Naive thymus-derived CD8-positive, alpha-beta T cell (primary cell): ENCODE data around the gene IGFBP2. TPM values are rescaled to one million over a fixed set of nuclear protein-coding genes. Genes with fewer than 3 reads are reported as not detected.

Experiments used
- ATAC-seq, 2 donors: fragments of 150-1000 bp; cut with Tn5 transposase in 1 of 2; sonication (Bioruptor Pico), chemical (Tn5 transposase) in 1 of 2; 1 replicate in 1 of 2; 2 replicates in 1 of 2; pipeline ENCODE4 v1.10.0; 2021; ENCODE audit warnings: mild to moderate bottlenecking in 2 of 2, moderate library complexity in 2 of 2
- POLR2A ChIA-PET: fragments of 350-600 bp; sonication (Branson Sonifier 250); formaldehyde crosslinking; loops from one replicate; lab custom pipeline; 2021; ENCODE audit warnings: antibody characterized with exemption; lab: Charles Lee
- DNase-seq, 10 donors: peaks; one replicate each; pipeline versions ENCODE4 v3.0.0 to v3.0.0-alpha.2; 2020 to 2022
- H3K27ac Mint-ChIP-seq, 10 donors: one replicate each; pipeline ENCODE4 v1.8.0; 2020 to 2022; ENCODE audit warnings: mild to moderate bottlenecking in 10 of 10, mixed read lengths in 10 of 10, moderate library complexity in 4 of 10, inconsistent platforms in 1 of 10
- H3K27me3 Mint-ChIP-seq, 5 donors: one replicate each; pipeline ENCODE4 v1.8.0; 2021 to 2022; ENCODE audit warnings: mixed read lengths in 5 of 5
- H3K36me3 Mint-ChIP-seq, 3 donors: one replicate each; pipeline ENCODE4 v1.8.0; 2020 to 2022; ENCODE audit warnings: mixed read lengths in 3 of 3, mild to moderate bottlenecking in 2 of 3, inconsistent platforms in 1 of 3
- H3K4me1 Mint-ChIP-seq, 4 donors: one replicate each; pipeline ENCODE4 v1.8.0; 2021 to 2022; ENCODE audit warnings: mixed read lengths in 4 of 4
- H3K4me3 Mint-ChIP-seq, 10 donors: one replicate each; pipeline ENCODE4 v1.8.0; 2020 to 2022; ENCODE audit warnings: mild to moderate bottlenecking in 10 of 10, mixed read lengths in 10 of 10, moderate library complexity in 6 of 10, inconsistent platforms in 1 of 10
- H3K9me3 Mint-ChIP-seq, 9 donors: one replicate each; pipeline ENCODE4 v1.8.0; 2020 to 2022; ENCODE audit warnings: mixed read lengths in 9 of 9, mild to moderate bottlenecking in 3 of 9, inconsistent platforms in 1 of 9, moderate library complexity in 1 of 9
- polyA plus RNA-seq, 3 donors: library from polyadenylated mRNA; unstranded; fragments of 300-500 nt; fragmentation: Illumina TruSeq; gene quantifications; one replicate each; pipeline ENCODE4 v1.2.3, GENCODE V29; 2021
- total RNA-seq, 8 experiments: library from RNA in 2 of 8; stranded (reverse) in 2 of 8; gene quantifications; one replicate each; pipeline ENCODE4 v1.2.3 and lab custom pipeline; 2021 to 2026

The IGFBP2 gene
- total and polyA plus RNA-seq, 5 experiments from 2014 or later = 0.15 to 0.48 TPM; not detected in 3

GRCh38 chr2:216651351-216651881 lies 18.2 kb downstream of the IGFBP2 start:
- H3K4me1 Mint-ChIP-seq = peaks cover 0 to 2% (median under 1%) of the 10 kb centered on the region in 4 donors
- peaks cover 0 to 5% (median 0%) of the 10 kb centered on the region in 5 donors for H3K27me3 Mint-ChIP-seq
- no peaks in the 10 kb centered on the region for H3K36me3 Mint-ChIP-seq
- DNase-seq (no peak), ATAC-seq (no peak)
- H3K4me3 Mint-ChIP-seq = no peak overlapping the region
- H3K9me3 Mint-ChIP-seq = no peaks in the 10 kb centered on the region
- POLR2A ChIA-PET = no interaction called here
- no peak overlapping the region for H3K27ac Mint-ChIP-seq

DNA sequence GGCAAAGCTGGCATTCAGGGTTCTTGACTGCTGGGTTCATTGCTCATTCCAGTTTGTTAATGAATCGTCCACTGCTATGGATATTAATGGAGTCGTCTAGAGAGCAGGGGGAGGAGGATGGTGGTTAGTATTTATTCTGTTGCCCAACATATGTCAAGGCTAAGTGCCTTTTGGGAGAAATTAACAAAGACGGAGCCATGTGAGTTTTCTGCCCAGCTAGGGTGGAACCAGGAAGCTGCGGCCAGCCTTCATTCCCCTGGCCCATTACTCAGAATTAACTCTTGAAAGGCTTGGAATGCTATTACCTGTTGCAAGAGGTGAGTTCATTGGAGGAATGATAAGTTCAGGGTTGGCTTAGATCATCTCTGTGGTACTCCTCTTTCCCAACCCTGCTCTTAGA lies 19.3 kb downstream of the IGFBP2 start:
- no peak for DNase-seq
- no peak for ATAC-seq
- POLR2A ChIA-PET = no interaction called here
- H3K27ac Mint-ChIP-seq = no peak overlapping the region
- no peak overlapping the region for H3K4me3 Mint-ChIP-seq
- no peaks in the 10 kb centered on the region for H3K36me3 Mint-ChIP-seq
- peaks cover 0 to 2% (median under 1%) of the 10 kb centered on the region in 4 donors for H3K4me1 Mint-ChIP-seq
- H3K9me3 Mint-ChIP-seq = no peaks in the 10 kb centered on the region
- H3K27me3 Mint-ChIP-seq = peaks cover 0 to 4% (median 0%) of the 10 kb centered on the region in 5 donors

GRCh38 chr2:216653093-216653799 lies 20.0 kb downstream of the IGFBP2 start:
- Mint-ChIP-seq H3K4me3 (no peak overlapping the region), H3K4me1 (peaks cover 0 to 2% (median under 1%) of the 10 kb centered on the region in 4 donors), H3K27ac (no peak overlapping the region), H3K9me3 (no peaks in the 10 kb centered on the region), H3K36me3 (no peaks in the 10 kb centered on the region), H3K27me3 (peaks cover 0 to 7% (median 0%) of the 10 kb centered on the region in 5 donors)
- no peak for ATAC-seq
- DNase-seq = no peak
- POLR2A ChIA-PET = no interaction called here

GRCh38 chr2:216653931-216654365 lies 20.7 kb downstream of the IGFBP2 start:
- Mint-ChIP-seq H3K4me1 (peaks cover 0 to 2% (median under 1%) of the 10 kb centered on the region in 4 donors), H3K27ac (no peak overlapping the region), H3K4me3 (no peak overlapping the region), H3K36me3 (no peaks in the 10 kb centered on the region), H3K9me3 (no peaks in the 10 kb centered on the region), H3K27me3 (peaks cover 0 to 7% (median 0%) of the 10 kb centered on the region in 5 donors)
- POLR2A ChIA-PET = no interaction called here
- no peak for ATAC-seq
- no peak for DNase-seq

GRCh38 chr2:216654528-216655052 lies 21.4 kb downstream of the IGFBP2 start:
- no peak for ATAC-seq
- Mint-ChIP-seq H3K27ac (no peak overlapping the region), H3K27me3 (peaks cover 0 to 7% (median 0%) of the 10 kb centered on the region in 5 donors), H3K4me1 (peaks cover 0 to 2% (median under 1%) of the 10 kb centered on the region in 4 donors), H3K36me3 (no peaks in the 10 kb centered on the region), H3K9me3 (no peaks in the 10 kb centered on the region), H3K4me3 (no peak overlapping the region)
- no peak for DNase-seq
- POLR2A ChIA-PET = no interaction called here

- DNase-seq = no peak
- ATAC-seq = no peak
- no peaks in the 10 kb centered on the region for H3K36me3 Mint-ChIP-seq
- H3K4me1 Mint-ChIP-seq = peaks cover 0 to 2% (median under 1%) of the 10 kb centered on the region in 4 donors
- POLR2A ChIA-PET = no interaction called here
- no peak overlapping the region for H3K4me3 Mint-ChIP-seq
- peaks cover 0 to 4% (median 0%) of the 10 kb centered on the region in 5 donors for H3K27me3 Mint-ChIP-seq
- H3K27ac Mint-ChIP-seq = no peak overlapping the region
- H3K9me3 Mint-ChIP-seq = no peaks in the 10 kb centered on the region
These were observed 24.1 kb downstream of the IGFBP2 start for GRCh38 chr2:216657086-216657855.

DNA sequence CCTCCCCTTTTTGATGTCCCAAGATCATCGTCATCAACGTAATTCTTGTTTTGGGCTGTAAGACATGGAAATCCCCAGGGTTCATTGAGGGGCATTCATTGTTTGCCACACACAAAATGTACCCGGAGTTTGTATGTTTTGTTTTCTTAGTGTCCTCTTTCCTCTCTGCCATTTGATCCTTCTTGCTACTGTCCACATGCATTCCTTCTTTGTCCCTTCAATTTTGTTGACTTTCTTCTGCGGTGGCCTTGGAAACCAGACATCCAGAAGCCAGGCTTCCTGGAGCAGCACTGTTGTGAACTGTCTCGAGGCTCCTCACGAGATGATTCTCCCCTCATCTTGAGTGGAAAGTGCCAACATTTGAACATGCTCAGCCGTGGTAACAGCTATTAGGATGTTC lies 24.8 kb downstream of the IGFBP2 start:
- H3K27ac Mint-ChIP-seq = no peak overlapping the region
- no peak for DNase-seq
- H3K27me3 Mint-ChIP-seq = peaks cover 0 to 3% (median 0%) of the 10 kb centered on the region in 5 donors
- H3K36me3 Mint-ChIP-seq = no peaks in the 10 kb centered on the region
- ATAC-seq = no peak
- H3K4me1 Mint-ChIP-seq = peaks cover 0 to 2% (median under 1%) of the 10 kb centered on the region in 4 donors
- no peak overlapping the region for H3K4me3 Mint-ChIP-seq
- POLR2A ChIA-PET = no interaction called here
- no peaks in the 10 kb centered on the region for H3K9me3 Mint-ChIP-seq

DNA sequence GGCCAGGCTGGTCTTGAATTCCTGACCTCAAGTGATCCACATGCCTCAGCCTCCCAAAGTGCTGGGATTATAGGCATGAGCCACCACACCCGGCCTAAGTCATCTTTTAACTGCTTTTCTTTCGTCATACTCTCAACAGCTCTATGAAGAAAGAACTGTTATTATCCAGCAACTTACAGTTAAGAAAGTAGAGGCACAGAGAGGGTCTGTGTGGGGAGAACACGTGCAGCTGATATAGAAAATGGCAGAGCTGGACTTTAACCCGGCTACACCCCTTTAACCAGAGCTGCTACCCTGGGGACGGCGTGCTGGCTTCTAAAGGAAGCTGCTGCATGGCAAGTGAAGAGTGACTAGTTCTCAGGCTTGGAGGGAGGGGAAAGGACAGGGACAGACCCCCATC lies 25.5 kb downstream of the IGFBP2 start:
- H3K27ac Mint-ChIP-seq = no peak overlapping the region
- H3K36me3 Mint-ChIP-seq = no peaks in the 10 kb centered on the region
- H3K27me3 Mint-ChIP-seq = peaks cover 0 to 3% (median 0%) of the 10 kb centered on the region in 5 donors
- no peak for DNase-seq
- peaks cover 0 to 2% (median under 1%) of the 10 kb centered on the region in 4 donors for H3K4me1 Mint-ChIP-seq
- H3K4me3 Mint-ChIP-seq = no peak overlapping the region
- H3K9me3 Mint-ChIP-seq = no peaks in the 10 kb centered on the region
- POLR2A ChIA-PET = no interaction called here
- ATAC-seq = no peak

DNA sequence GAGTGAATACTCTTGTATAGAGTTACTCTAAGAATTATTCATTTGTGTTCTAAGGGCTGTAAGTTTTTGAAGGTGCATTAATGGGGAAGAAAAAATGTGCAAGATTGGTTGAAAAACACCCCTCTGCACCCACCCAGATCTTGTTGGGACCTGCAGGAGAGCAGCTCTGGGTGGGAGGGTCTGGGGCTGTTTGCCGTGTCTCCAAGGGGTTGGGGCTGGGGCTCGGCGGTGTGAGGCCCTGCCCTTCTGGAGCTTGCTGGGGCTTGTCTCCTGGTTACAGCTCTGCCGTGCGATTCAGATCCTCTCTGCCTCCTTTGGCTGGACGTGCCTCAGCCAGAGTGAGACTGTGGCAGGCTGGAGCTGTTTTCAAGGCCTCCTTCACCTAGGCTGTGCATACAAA lies 26.1 kb downstream of the IGFBP2 start:
- no peak for ATAC-seq
- Mint-ChIP-seq H3K27ac (no peak overlapping the region), H3K9me3 (no peaks in the 10 kb centered on the region), H3K4me3 (no peak overlapping the region), H3K27me3 (peaks cover 0 to 3% (median 0%) of the 10 kb centered on the region in 5 donors), H3K4me1 (peaks cover 0 to 2% (median under 1%) of the 10 kb centered on the region in 4 donors), H3K36me3 (no peaks in the 10 kb centered on the region)
- POLR2A ChIA-PET = no interaction called here
- no peak for DNase-seq

DNA sequence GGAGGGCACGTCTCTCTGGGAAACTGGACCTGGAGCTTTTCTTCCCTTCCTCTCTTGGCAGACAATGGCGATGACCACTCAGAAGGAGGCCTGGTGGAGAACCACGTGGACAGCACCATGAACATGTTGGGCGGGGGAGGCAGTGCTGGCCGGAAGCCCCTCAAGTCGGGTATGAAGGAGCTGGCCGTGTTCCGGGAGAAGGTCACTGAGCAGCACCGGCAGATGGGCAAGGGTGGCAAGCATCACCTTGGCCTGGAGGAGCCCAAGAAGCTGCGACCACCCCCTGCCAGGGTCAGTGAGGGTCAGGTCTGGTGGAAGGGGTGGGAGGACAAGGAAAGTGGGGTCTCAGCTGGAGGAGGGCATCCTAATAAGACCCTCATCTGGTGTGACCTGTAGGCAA lies 27.3 kb downstream of the IGFBP2 start:
- POLR2A ChIA-PET = no interaction called here
- Mint-ChIP-seq H3K27ac (no peak overlapping the region), H3K4me3 (no peak overlapping the region), H3K4me1 (no peaks in the 10 kb centered on the region), H3K27me3 (peaks cover 0 to 3% (median 0%) of the 10 kb centered on the region in 5 donors), H3K36me3 (no peaks in the 10 kb centered on the region), H3K9me3 (no peaks in the 10 kb centered on the region)
- no peak for DNase-seq
- no peak for ATAC-seq

DNA sequence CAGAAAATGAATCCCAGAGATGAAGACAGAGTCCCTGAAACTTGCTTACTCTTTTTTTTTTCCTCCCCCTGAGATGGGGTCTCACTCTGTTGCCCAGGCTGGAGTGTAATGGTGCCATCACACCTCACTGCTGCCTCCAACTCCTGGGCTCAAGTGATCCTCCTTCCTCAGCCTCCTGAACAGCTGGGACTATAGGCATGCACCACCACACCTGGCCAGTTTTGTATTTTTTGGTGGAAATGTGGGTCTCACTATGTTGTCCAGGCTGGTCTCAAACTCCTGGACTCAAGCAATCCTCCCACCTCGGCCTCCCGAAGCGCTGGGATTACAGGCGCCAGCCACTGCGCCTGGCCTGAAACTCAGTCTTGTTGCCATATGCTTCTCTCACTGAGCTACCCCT lies 27.8 kb downstream of the IGFBP2 start:
- H3K4me1 Mint-ChIP-seq = no peaks in the 10 kb centered on the region
- H3K27ac Mint-ChIP-seq = no peak overlapping the region
- H3K36me3 Mint-ChIP-seq = no peaks in the 10 kb centered on the region
- H3K27me3 Mint-ChIP-seq = peaks cover 0 to 3% (median 0%) of the 10 kb centered on the region in 5 donors
- H3K9me3 Mint-ChIP-seq = no peaks in the 10 kb centered on the region
- ATAC-seq = no peak
- H3K4me3 Mint-ChIP-seq = no peak overlapping the region
- POLR2A ChIA-PET = no interaction called here
- DNase-seq = no peak

- no peak for ATAC-seq
- Mint-ChIP-seq H3K27ac (no peak overlapping the region), H3K36me3 (no peaks in the 10 kb centered on the region), H3K4me3 (no peak overlapping the region), H3K27me3 (peaks cover 0 to 3% (median 0%) of the 10 kb centered on the region in 5 donors), H3K9me3 (no peaks in the 10 kb centered on the region), H3K4me1 (peaks cover 0 to 2% (median 0%) of the 10 kb centered on the region in 4 donors)
- POLR2A ChIA-PET = no interaction called here
- no peak for DNase-seq
These were observed 28.6 kb downstream of the IGFBP2 start for GRCh38 chr2:216661639-216662375.
